GM10248 (cell line): ENCODE results near the gene VDR.

ENCODE experiments used
- CTCF ChIA-PET: fragments of 300-600 bp; sonication (Branson Sonifier 250); formaldehyde crosslinking; extraction: SDS; loops from one replicate; lab custom pipeline; 2021; ENCODE audit warnings: antibody characterized with exemption; lab: Yijun Ruan, JAX
- POLR2A ChIA-PET: fragments of 350-650 bp; sonication (Branson Sonifier 250); formaldehyde crosslinking; extraction: SDS; loops from one replicate; lab custom pipeline; 2020; ENCODE audit warnings: antibody characterized with exemption; lab: Yijun Ruan, JAX
- DNase-seq: peaks from one replicate; pipeline ENCODE4 v3.0.0; 2012; ENCODE audit errors: extremely low spot score
- CTCF ChIP-seq: IDR thresholded peaks from 2 replicates; pipeline ENCODE4 v1.5.1; 2012; ENCODE audit warnings: mild to moderate bottlenecking, low read depth; ENCODE audit errors: extremely low read depth, missing control alignments, control extremely low read depth

VDR gene

GRCh38 chr12:47823422-47824086 lies 81.2 kb downstream of the VDR start:
- ChIA-PET POLR2A (no interaction called here), CTCF (interaction anchor here (1.7 to 23.4 kb wide), 4 partner anchors 10 to 82 kb away, joined by 4 to 685 read pairs (median 135); no protein-coding TSS in a partner anchor)
- no peak for DNase-seq
- TF ChIP-seq CTCF: no peak

GRCh38 chr12:47822863-47823262 lies 81.9 kb downstream of the VDR start:
- TF ChIP-seq CTCF: no peak
- DNase-seq: no peak
- POLR2A ChIA-PET: no interaction called here
- CTCF ChIA-PET: interaction anchor here (1.2 to 7.8 kb wide), 4 partner anchors 9 to 81 kb away, joined by 3 to 260 read pairs (median 4); no protein-coding TSS in a partner anchor

- POLR2A ChIA-PET: no interaction called here
- CTCF ChIA-PET: interaction anchor here (1.0 to 7.8 kb wide), 6 partner anchors 9 to 81 kb away, joined by 3 to 260 read pairs (median 4); no protein-coding TSS in a partner anchor
- no peak for DNase-seq
- no peak for TF ChIP-seq CTCF
These were observed 82.4 kb downstream of the VDR start for GRCh38 chr12:47822401-47822800.

GRCh38 chr12:47821346-47821706 lies 83.5 kb downstream of the VDR start:
- POLR2A ChIA-PET: no interaction called here
- no peak for TF ChIP-seq CTCF
- DNase-seq: no peak
- CTCF ChIA-PET: interaction anchor here (0.9 to 7.8 kb wide), 4 partner anchors 13 to 128 kb away, joined by 3 to 260 read pairs (median 3); no protein-coding TSS in a partner anchor

- POLR2A ChIA-PET: no interaction called here
- no peak for TF ChIP-seq CTCF
- no peak for DNase-seq
- CTCF ChIA-PET: interaction anchor here (0.9 to 7.8 kb wide), 4 partner anchors 12 to 84 kb away, joined by 3 to 260 read pairs (median 25); partner anchors contain the start of gene VDR
These were observed 84.0 kb downstream of the VDR start for GRCh38 chr12:47820631-47821345.

GRCh38 chr12:47819896-47820630 lies 84.7 kb downstream of the VDR start, which contains the start of gene HDAC7:
TSS of gene HDAC7 (minus strand) at chr12:47819903. CDS start at chr12:47819785, 118 bp downstream.
- CTCF ChIA-PET: interaction anchor here (0.9 to 7.8 kb wide), 5 partner anchors 13 to 105 kb away, joined by 3 to 260 read pairs (median 26); partner anchors contain the start of gene VDR
- TF ChIP-seq CTCF: no peak
- peak; percentile 80 for DNase-seq
- POLR2A ChIA-PET: no interaction called here
